Neural progenitor cell (in vitro differentiated cells): Measurements from ENCODE around the gene PRELID1. TPM values are rescaled to one million over a fixed set of nuclear protein-coding genes. Genes with fewer than 3 reads are reported as not detected.

ENCODE experiments used
- DNase-seq: peaks from one replicate; pipeline ENCODE4 v3.0.0-alpha.2; 2016; ENCODE audit warnings: low spot score
- H2AFZ ChIP-seq: fragments of 200-600 bp; sonication (generic); replicated peaks from 2 replicates; pipeline ENCODE4 v1.6.1; 2016; ENCODE audit warnings: antibody characterized with exemption
- H3F3A ChIP-seq: fragments of 200-600 bp; sonication (generic); 2 replicates; pipeline ENCODE4 v1.6.1; 2016; ENCODE audit warnings: antibody characterized with exemption, low read depth
- H3K27ac ChIP-seq: fragments of 200-600 bp; sonication (generic); 2 replicates; pipeline ENCODE4 v1.5.1; 2016; ENCODE audit warnings: mild to moderate bottlenecking
- H3K27me3 ChIP-seq: fragments of 200-600 bp; sonication (generic); 2 replicates; pipeline ENCODE4 v1.6.1; 2016; ENCODE audit warnings: mild to moderate bottlenecking, moderate library complexity
- H3K36me3 ChIP-seq: fragments of 200-600 bp; sonication (generic); 2 replicates; pipeline ENCODE4 v1.5.1; 2016
- H3K4me1 ChIP-seq: fragments of 200-600 bp; sonication (generic); 2 replicates; pipeline ENCODE4 v1.6.1; 2016; ENCODE audit warnings: mixed run types
- H3K4me2 ChIP-seq: fragments of 200-600 bp; sonication (generic); 2 replicates; pipeline ENCODE4 v1.6.1; 2016
- H3K4me3 ChIP-seq: fragments of 200-600 bp; sonication (generic); 2 replicates; pipeline ENCODE4 v1.5.1; 2016
- H3K79me2 ChIP-seq: fragments of 200-600 bp; sonication (generic); 2 replicates; pipeline ENCODE4 v1.6.1; 2016; ENCODE audit warnings: low read depth
- H3K9ac ChIP-seq: fragments of 200-600 bp; sonication (generic); 2 replicates; pipeline ENCODE4 v1.6.1; 2016
- H3K9me3 ChIP-seq: fragments of 200-600 bp; sonication (generic); 2 replicates; pipeline ENCODE4 v1.5.1; 2016; ENCODE audit warnings: low read depth
- H4K20me1 ChIP-seq: fragments of 200-600 bp; sonication (generic); 2 replicates; pipeline ENCODE4 v1.6.1; 2016; ENCODE audit warnings: low read depth
- H3K27ac Mint-ChIP-seq: 3 replicates; pipeline ENCODE4 v1.8.0; 2021; ENCODE audit warnings: mixed read lengths
- H3K27me3 Mint-ChIP-seq: 2 replicates; pipeline ENCODE4 v1.8.0; 2022; ENCODE audit warnings: low read depth, mild to moderate bottlenecking, inconsistent platforms, moderate library complexity, mixed read lengths; ENCODE audit not compliant: insufficient read depth
- H3K36me3 Mint-ChIP-seq: 3 replicates; pipeline ENCODE4 v1.8.0; 2021; ENCODE audit warnings: mixed read lengths
- H3K4me1 Mint-ChIP-seq: 3 replicates; pipeline ENCODE4 v1.8.0; 2021; ENCODE audit warnings: mixed read lengths
- H3K4me3 Mint-ChIP-seq: 3 replicates; pipeline ENCODE4 v1.8.0; 2021; ENCODE audit warnings: mild to moderate bottlenecking, moderate library complexity, mixed read lengths
- H3K9me3 Mint-ChIP-seq: 3 replicates; pipeline ENCODE4 v1.8.0; 2020; ENCODE audit warnings: mixed read lengths
- EZH2 ChIP-seq: fragments of 200-600 bp; sonication (generic); IDR thresholded peaks from 2 replicates; pipeline ENCODE4 v1.6.1; 2017; ENCODE audit warnings: antibody characterized with exemption, mild to moderate bottlenecking, moderate library complexity
- EZH2phosphoT487 ChIP-seq: fragments of 200-600 bp; sonication (generic); IDR thresholded peaks from 2 replicates; pipeline ENCODE4 v1.6.1; 2017; ENCODE audit warnings: antibody characterized with exemption
- total RNA-seq: library from RNA; depleted of rRNA; stranded (reverse); fragments of >200 nt; gene quantifications from 2 replicates; pipeline ENCODE4 v1.2.3, GENCODE V29; 2015; ENCODE audit warnings: low replicate concordance
- TF ChIP-seq, protein P1 (sequence below): fragments of 200-600 bp; sonication (generic); IDR thresholded peaks from 2 replicates; pipeline ENCODE4 v1.5.1; 2017; ENCODE audit warnings: antibody characterized with exemption, mild to moderate bottlenecking

Gene PRELID1
- total RNA-seq, 1 donor from 2014 or later, result 133 TPM

DNA sequence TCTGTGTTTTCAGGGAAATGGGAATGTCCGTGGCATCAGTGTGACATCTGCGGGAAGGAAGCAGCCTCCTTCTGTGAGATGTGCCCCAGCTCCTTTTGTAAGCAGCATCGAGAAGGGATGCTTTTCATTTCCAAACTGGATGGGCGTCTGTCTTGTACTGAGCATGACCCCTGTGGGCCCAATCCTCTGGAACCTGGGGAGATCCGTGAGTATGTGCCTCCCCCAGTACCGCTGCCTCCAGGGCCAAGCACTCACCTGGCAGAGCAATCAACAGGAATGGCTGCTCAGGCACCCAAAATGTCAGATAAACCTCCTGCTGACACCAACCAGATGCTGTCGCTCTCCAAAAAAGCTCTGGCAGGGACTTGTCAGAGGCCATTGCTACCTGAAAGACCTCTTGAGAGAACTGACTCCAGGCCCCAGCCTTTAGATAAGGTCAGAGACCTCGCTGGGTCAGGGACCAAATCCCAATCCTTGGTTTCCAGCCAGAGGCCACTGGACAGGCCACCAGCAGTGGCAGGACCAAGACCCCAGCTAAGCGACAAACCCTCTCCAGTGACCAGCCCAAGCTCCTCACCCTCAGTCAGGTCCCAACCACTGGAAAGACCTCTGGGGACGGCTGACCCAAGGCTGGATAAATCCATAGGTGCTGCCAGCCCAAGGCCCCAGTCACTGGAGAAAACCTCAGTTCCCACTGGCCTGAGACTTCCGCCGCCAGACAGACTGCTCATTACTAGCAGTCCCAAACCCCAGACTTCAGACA lies 9.6 kb upstream of the PRELID1 start:
- Histone ChIP-seq H3K27me3 (no peaks in the 10 kb centered on the region), H3K9me3 (no peaks in the 10 kb centered on the region), H3K4me3 (no peak overlapping the region), H2AFZ (no peak overlapping the region), H3K9ac (no peak overlapping the region), H3K4me2 (no peak overlapping the region), H3K4me1 (no peaks in the 10 kb centered on the region), H3K79me2 (no peaks in the 10 kb centered on the region), H3K36me3 (peaks cover 19% of the 10 kb centered on the region), H4K20me1 (peaks cover 37% of the 10 kb centered on the region), H3F3A (peaks cover 26% of the 10 kb centered on the region), H3K27ac (no peak overlapping the region)
- Mint-ChIP-seq H3K4me3 (no peak overlapping the region), H3K27me3 (peaks cover 8% of the 10 kb centered on the region), H3K27ac (no peak overlapping the region), H3K4me1 (no peaks in the 10 kb centered on the region), H3K9me3 (no peaks in the 10 kb centered on the region), H3K36me3 (peaks cover 29% of the 10 kb centered on the region)
- TF ChIP-seq EZH2 (no peak), EZH2phosphoT487 (no peak)
- TF ChIP-seq, protein P1, sequence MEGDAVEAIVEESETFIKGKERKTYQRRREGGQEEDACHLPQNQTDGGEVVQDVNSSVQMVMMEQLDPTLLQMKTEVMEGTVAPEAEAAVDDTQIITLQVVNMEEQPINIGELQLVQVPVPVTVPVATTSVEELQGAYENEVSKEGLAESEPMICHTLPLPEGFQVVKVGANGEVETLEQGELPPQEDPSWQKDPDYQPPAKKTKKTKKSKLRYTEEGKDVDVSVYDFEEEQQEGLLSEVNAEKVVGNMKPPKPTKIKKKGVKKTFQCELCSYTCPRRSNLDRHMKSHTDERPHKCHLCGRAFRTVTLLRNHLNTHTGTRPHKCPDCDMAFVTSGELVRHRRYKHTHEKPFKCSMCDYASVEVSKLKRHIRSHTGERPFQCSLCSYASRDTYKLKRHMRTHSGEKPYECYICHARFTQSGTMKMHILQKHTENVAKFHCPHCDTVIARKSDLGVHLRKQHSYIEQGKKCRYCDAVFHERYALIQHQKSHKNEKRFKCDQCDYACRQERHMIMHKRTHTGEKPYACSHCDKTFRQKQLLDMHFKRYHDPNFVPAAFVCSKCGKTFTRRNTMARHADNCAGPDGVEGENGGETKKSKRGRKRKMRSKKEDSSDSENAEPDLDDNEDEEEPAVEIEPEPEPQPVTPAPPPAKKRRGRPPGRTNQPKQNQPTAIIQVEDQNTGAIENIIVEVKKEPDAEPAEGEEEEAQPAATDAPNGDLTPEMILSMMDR, result no peak
- no peak for DNase-seq

DNA sequence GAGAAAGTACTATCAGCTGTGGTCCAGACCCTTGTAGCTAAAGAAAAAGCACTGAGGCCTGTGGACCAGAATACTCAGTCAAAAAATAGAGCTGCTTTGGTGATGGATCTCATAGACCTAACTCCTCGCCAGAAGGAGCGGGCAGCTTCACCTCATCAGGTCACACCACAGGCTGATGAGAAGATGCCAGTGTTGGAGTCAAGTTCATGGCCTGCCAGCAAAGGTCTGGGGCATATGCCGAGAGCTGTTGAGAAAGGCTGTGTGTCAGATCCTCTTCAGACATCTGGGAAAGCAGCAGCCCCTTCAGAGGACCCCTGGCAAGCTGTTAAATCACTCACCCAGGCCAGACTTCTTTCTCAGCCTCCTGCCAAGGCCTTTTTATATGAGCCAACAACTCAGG lies 9.0 kb upstream of the PRELID1 start:
- H4K20me1 ChIP-seq, result peaks cover 43% of the 10 kb centered on the region
- Mint-ChIP-seq H3K27me3 (peaks cover 8% of the 10 kb centered on the region), H3K27ac (no peak overlapping the region), H3K4me1 (no peaks in the 10 kb centered on the region), H3K36me3 (peaks cover 26% of the 10 kb centered on the region), H3K9me3 (no peaks in the 10 kb centered on the region), H3K4me3 (no peak overlapping the region)
- H3K36me3 ChIP-seq, result peaks cover 14% of the 10 kb centered on the region
- DNase-seq, result no peak
- peaks cover 33% of the 10 kb centered on the region for H3F3A ChIP-seq
- H3K27me3 ChIP-seq, result no peaks in the 10 kb centered on the region
- no peaks in the 10 kb centered on the region for H3K4me1 ChIP-seq
- H2AFZ ChIP-seq, result no peak overlapping the region
- no peak overlapping the region for H3K27ac ChIP-seq
- H3K4me2 ChIP-seq, result no peak overlapping the region
- H3K9ac ChIP-seq, result no peak overlapping the region
- H3K4me3 ChIP-seq, result no peak overlapping the region
- TF ChIP-seq EZH2phosphoT487 (no peak), EZH2 (no peak)
- TF ChIP-seq, protein P1, result no peak
- no peaks in the 10 kb centered on the region for H3K79me2 ChIP-seq
- no peaks in the 10 kb centered on the region for H3K9me3 ChIP-seq

DNA sequence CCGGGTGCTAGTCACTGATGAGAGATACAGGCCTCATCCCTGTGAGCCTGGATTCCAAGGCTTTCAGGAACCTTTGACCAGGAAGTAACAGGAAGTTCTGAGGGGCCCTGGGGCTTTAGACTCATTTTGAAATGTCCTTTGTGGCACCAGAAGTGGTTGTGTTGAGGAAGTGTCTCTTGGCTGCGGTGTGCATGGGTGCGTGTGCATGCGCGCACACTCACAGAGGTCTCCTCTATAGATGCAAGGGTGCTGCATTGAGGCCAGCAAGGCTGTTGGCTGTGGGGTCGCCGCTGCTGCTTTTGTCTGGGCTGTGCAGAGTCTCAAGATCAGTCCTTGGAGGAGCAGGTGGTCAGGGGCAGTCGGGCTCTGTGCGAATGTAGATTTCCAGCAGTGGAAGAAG lies 7.7 kb upstream of the PRELID1 start:
- no peaks in the 10 kb centered on the region for H3K27me3 ChIP-seq
- Mint-ChIP-seq H3K36me3 (peaks cover 24% of the 10 kb centered on the region), H3K27me3 (peaks cover 8% of the 10 kb centered on the region), H3K9me3 (no peaks in the 10 kb centered on the region), H3K4me1 (peaks cover 5% of the 10 kb centered on the region), H3K4me3 (no peak overlapping the region), H3K27ac (peak overlapping the region; percentile 57)
- H3K4me2 ChIP-seq, result no peak overlapping the region
- H3K9me3 ChIP-seq, result no peaks in the 10 kb centered on the region
- no peak overlapping the region for H2AFZ ChIP-seq
- TF ChIP-seq EZH2phosphoT487 (no peak), EZH2 (no peak)
- TF ChIP-seq, protein P1, result no peak
- DNase-seq, result no peak
- peaks cover 43% of the 10 kb centered on the region for H3F3A ChIP-seq
- peaks cover 45% of the 10 kb centered on the region for H4K20me1 ChIP-seq
- no peak overlapping the region for H3K27ac ChIP-seq
- H3K4me1 ChIP-seq, result no peaks in the 10 kb centered on the region
- no peaks in the 10 kb centered on the region for H3K79me2 ChIP-seq
- H3K9ac ChIP-seq, result no peak overlapping the region
- no peak overlapping the region for H3K4me3 ChIP-seq
- H3K36me3 ChIP-seq, result peaks cover 10% of the 10 kb centered on the region
